Activated CD4-positive, alpha-beta T cell treated with anti-CD3 and anti-CD28 coated beads, Interleukin-10, Interleukin-2, amounts not matched to agents 100 ng/mL and 50 ng/mL, durations not matched to agents 16 hours and 8 hours (primary cell): ENCODE data around the gene ESR1.
A peak's percentile ranks its signal among the peaks of the same experiment; 100 is the strongest.
"Not testable (repeated sequence)": the region's sequence is repeated elsewhere in the genome, so short reads cannot be mapped to it uniquely, and the experiment has no call there.

Experiments
- DNase-seq: peaks from one replicate; pipeline ENCODE4 v3.0.0-alpha.2; 2020

ESR1 gene

DNA sequence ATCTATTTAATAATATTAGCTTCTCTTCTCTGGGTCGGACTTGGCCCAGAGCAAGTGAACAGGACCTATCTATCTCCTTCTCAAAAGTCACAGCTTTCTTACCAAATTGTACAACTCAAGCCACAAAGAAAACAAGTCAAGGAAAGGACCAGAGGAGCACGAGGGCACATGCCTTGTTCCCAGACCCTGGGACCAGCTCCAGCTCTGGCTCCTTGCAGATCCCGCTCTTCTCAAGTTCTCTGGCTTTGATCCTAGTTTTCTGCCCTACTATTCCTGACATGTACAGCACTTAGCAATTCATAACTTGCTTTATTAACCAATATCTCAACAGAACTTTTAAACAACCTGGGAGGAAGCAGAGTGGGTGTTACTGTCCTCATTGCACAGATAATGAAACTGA, 185.9 kb downstream of the ESR1 start:
- no peak for DNase-seq

DNA sequence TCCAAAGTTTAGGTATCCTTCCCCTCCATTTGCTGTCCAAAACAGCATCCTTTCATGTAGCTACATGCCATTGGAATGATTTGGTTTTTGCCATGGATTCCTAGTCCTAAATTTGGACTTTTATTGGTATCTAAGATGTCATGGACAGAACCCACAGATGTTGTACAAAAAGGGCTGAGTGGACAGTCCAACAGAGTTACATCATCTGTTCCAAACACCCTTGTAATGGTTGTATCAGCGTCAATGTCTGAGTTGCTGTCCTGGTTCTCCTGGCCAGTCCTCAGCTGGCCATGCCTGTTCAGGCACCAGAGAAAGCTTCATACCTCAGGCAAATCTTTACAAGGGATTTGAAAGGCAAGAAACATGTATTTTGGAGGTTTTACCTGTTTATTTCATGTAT, 191.3 kb downstream of the ESR1 start:
- DNase-seq, result no peak

DNA sequence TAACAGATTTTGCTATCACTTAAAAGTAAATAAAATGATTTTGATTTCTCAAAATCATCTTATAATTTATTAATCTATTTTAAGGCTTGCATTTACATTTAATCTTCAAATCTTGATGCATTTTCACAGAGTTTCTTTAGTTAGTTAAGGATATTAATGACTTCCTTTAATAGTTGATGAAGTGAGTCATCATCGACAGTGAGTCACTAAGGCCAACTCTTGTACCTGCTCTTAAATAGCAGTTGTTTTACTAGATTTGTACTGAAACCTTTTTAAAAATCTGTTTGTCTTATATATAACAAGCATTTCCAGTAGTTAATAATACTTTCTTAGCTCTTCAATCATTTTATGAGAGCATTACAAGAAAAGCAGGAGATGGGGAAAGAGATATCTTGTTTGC, 191.7 kb downstream of the ESR1 start:
- no peak for DNase-seq

DNA sequence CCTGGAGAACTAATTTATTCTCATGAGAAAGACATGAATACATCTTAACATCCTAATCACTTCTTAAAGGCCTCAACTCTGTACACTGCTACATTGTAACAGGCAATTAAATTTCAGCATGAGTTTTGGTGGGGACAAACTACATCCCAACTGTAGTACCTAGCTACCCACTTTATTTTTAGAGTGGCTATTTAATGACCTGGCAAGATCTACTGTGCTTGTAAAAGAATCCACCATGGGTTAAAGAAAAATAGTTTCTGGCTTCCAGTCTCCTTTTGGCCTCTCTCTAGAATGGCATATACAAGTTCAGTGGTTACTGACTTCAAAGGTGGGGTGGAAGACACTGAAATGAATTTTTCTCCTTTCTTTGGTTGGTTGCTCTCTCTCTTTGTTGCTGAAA, 193.9 kb downstream of the ESR1 start:
- no peak for DNase-seq

DNA sequence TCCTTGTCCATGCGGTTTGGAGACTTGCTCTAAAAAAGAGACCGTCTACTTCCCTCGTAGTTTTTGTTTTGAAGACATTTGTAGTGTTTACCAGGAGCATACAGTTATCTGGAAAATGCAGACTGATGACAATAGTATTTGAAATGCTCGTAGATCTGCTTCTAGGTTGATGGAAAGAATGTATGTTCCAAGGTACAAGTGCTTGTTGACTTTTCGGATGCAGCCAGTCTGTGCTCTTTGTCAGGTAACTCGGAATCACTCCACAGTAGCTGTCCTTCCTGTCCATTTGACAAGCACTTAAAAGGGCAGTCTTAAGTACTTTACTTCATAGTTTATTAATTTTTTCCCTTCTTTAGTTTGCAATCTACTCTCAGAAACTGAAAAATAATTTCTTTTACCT, 194.8 kb downstream of the ESR1 start:
- no peak for DNase-seq

DNA sequence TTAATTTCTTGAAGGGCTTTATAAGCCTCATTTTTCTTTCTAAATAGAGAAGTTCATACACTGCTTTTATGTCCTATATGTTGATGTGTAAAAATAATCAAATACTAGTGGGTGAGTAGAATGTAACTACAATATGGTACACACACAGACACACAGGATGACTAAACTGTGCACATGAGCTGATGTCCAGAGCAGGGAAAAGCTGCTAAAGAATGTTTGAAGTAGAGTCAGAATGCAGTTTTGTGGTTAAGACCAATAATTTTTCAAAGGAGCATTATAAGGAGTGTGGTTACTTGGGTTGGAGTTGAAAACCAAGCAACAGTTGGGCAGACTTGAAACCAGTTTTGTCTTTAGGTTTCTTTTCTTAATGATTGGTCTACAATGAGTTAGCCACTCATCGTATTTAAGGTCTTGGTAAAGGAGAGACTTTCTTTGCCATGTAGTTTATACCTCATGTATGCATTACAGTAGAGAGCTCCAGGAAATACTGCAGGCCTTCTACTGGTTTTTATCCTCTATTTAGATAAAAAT, 196.6 kb downstream of the ESR1 start:
- no peak for DNase-seq

DNA sequence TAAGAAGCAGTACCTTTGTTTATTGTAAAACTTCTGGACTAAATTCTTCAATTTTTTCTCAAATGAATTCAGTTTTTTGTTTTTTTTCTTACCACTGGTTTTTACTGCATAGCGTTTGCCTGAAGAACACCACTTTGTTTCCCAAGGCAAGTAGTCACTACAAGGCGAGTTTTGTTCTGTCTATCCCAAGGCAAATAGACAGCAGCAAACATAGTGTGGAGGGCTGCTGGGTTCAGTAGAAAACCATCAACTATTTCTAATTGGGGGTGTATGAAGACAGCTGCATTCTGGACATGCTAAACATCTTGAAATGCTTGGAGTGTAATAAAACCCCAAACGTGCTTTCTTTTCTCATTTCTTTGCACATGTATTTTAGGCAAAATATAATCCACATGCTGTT, 197.4 kb downstream of the ESR1 start:
- no peak for DNase-seq

DNA sequence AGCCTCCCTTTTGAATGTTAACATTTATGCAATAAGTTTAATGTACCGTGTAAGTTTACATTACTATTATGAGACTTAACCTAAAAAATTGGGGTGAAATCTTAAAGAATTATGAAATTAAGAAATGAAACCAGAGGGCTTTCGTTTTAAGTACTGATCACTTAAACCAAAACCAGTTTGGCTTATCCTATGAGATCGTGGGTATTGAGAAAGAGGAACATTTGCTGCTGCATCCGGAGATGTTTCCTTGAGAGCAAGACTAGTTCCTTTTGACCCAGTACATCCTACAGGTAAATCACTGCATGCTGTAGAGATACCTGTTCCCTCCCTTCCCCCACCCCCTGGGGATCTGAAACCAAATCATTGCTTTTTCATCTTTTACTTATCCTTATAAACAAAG, 201.3 kb downstream of the ESR1 start:
- DNase-seq, result peak; percentile 4

DNA sequence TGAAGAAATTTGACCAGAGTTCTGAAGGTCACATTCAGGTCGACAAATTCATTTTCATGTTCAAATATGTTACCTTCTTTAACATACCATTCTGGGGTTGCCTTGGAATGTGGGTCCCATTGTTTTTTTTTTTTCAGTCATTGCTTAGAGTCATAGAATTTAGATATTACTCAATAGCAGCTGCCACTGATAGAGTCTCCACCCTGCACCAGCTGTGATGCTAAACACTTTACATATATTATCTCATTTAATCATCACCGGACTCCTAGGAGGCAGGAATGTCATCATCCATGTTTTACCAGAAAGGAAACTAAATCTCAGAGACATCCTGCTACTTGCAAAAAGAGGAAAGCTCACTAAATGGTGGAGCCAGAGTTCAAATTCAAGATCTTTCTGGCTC, 204.7 kb downstream of the ESR1 start:
- DNase-seq, result no peak

DNA sequence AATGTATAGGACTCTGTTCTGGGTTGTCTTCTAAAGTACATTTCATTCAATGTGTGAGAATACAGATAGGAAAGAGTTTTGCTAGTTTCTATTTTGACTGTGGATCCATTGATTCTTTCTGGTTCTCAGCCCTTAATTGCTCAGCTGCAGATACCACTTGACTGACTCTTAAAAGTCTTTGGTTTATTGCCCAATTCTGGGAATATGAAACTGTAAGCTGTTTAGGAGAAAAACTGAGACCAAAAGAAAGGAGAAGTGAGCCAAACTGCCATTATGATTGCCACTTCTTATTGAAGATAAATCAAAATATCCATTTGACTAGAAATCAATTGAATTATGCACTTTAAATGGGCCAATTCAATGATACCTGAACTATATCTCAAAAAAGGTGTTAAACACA, 211.4 kb downstream of the ESR1 start:
- DNase-seq, result no peak

DNA sequence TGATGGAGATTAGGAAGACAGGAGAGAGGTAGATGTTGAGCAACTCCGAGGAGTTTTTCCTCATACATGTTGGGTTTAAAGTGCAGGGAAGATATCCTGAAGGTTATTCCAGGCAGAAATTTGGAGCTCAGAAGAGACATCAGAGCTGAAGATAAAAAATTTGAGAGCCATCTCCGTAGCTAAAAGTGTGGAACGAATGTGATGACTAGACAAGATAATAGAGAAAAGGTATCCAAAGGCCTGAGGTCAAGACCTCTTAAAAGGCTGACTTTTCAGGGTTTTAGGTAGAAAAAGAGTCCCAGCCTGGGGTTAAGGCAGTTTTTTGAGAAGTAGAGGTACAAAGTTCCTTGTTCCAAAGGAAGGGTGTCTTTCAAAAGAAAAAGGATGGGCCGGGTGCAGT, 214.8 kb downstream of the ESR1 start:
- no peak for DNase-seq

DNA sequence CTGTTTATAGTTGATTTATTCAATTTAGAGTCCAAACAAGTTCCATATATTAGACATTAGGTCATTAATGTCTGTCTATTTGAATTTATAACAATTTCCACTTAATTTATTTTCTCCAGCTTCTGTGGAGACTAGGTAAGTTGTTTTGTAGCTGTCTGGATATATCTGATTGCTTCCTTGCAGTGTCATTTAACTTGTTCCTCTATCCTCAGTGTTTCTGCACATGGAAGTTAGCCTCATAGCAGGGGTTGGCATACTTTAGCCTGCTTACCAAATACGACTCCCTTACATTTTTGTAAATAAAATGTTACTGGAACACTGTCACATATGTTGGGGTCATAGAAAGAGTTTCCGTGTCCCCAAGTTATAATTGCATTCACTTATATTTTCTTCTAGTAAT, 216.1 kb downstream of the ESR1 start:
- no peak for DNase-seq

DNA sequence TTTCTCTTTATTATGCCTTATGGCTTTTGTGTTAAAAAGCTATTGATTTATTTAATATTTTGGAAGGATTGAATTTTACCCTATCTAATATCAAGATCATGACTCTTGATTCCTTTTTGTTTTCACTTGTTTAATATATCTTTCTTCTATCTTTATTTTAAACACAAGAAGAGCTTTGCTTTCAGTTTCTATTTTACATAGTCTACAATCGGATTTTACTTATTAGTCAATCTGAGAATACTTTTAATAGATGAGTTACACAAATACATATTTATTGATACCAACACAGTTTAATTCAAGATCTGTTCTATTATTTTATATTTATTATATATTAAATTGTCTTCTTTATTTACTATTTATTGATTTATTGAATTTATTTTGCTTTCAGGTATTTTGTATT, 218.8 kb downstream of the ESR1 start:
- DNase-seq, result no peak

DNA sequence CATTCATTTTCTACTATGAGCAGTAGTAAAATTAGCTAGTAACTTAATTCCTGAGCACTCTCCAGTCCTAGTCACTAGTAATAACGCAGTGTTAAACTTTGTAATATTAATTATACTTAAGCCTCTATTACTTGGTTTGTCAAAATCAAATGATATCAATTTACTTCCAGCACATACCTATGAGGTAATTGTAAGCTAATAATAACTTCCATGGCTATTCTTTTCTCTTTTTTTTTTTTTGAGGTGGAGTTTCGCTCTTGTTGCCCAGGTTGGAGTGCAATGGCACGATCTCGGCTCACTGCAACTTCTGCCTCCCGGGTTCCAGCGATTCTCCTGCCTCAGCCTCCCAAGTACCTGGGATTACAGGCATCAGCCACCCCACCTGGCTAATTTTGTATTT, 219.3 kb downstream of the ESR1 start:
- not testable (repeated sequence) for DNase-seq

DNA sequence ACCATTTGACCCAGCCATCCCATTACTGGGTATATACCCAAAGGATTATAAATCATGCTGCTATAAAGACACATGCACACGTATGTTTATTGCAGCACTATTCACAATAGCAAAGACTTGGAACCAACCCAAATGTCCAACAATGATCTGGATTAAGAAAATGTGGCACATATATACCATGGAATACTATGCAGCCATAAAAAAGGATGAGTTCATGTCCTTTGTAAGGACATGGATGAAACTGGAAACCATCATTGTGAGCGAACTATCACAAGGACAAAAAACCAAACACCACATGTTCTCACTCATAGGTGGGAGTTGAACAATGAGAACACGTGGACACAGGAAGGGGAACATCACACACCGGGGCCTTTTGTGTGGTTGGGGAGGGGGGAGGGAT, 226.3 kb downstream of the ESR1 start:
- not testable (repeated sequence) for DNase-seq

DNA sequence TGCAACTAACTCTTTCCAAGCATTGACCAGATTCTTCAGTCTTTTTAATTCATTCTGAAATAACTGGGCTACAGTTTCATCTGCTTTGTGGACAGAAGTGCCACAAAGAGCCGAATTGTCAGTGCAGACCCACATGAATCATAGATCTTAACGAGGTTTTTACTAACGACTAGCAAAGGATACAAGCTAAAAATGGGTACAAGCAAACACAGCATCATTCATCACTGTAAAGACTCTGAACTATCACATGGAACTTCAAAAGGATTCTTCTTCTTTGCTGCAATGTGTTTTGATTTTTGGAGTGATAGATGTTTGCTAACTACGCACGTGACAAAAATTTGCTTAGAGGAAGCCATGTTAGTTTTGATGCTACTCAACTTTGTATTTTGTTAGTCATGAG, 227.1 kb downstream of the ESR1 start:
- DNase-seq, result no peak

DNA sequence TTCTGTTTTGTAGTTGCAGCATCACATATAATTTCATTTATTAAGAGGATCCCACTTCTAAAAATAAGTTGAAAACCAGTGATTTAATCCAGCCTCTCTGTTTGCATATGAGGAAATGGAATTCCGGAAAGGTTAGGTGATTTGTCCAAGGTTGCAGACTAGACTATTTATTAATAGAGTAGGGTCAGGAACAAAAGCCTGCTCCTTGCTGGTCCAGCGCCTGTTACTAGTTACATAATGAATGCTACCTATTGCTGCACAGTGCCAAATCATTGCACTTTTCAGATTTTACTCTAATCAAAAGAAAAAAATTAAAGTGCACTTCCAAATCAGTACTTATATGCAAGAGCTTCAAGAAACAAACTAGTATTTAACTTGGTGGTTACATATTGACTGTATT, 238.6 kb downstream of the ESR1 start:
- no peak for DNase-seq

DNA sequence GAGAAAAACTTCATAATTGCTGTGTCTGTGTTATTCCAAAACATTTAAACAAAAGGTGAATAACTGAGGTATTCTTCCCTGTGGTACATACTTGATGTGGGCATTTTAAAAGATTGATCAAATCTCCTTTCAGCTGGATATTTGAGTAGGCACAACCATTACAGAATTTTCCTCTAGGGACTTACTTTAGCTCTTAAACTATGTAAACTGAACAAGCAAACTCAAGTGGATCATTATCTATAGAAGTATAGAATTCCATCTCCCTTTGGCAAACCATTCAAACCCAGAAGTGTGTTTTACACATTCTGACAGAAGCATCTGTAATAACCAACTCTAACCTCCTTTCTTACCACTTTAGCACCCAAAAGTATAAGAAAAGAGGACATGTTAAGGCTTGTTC, 241.4 kb downstream of the ESR1 start:
- DNase-seq, result no peak

DNA sequence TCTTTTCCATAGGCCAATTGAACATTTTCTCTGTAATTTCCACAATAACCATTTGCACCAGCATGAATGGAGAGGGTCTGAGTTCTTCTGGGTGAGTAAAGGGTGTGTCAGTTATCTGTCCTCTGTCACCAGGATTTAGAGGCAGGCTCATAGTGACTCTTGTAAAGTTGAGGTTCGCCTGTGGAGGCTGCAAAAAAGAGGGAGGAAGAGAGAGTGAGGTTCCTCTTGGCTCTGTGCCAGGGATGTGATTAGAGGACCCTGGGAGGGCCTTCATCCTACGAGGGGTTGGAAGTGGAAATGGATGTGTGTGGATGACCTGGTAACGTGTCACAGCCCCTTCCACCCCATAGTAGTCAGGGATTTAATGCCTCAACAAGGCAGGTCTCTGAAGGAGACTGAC, 242.0 kb downstream of the ESR1 start:
- no peak for DNase-seq

DNA sequence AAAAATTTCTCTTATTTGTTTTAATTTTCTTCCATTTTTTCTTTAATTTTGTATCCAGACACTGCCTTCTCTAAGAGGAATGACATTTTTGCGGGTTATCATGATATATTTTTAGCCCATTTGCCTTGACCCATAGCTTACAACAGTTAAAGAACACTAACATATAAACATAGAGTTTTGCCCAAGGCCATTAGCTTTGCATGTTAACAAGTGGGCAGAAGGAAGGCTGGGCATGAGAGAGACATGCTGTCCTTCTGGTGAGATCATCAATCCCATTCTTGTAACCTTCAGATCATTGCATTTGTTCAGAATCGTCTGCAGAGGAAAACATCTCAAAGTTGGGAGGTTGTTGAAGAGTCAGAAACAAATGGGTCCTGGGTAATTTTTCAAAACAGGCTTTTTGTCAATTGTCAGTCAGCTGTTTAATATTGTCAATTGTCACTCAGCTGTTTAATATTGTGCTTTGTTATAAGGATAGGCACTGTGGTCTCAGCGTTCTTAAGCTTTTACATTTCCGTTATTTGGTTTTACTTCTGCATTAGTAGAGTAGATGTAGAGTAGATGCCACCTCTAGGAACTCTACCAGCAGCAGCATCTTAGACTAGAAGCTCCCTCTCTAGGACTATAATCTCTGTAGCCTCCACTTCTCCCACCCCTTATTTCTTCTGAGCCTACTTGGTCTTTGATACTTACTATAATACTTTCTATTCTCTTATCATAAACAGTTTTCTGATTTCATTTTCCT, 243.1 kb downstream of the ESR1 start:
- DNase-seq, result no peak

DNA sequence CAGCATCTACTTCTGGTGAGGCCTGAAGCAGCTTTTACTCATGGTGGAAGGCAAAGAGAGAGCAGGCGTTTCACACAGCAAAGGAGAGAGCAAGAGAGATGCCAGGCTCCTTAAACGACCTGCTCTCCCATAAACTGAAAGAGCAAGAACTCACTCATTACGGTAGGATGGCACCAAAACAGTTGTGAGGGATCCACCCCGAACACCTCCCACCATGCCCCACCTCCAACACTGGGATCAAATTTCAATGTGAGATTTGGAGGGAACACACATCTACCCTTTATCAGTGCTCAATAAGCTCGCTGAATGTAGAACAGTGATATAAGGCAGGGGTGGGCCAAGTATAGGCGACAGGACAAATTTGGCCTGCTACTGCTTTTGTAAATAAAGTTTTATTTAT, 244.6 kb downstream of the ESR1 start:
- DNase-seq, result no peak

DNA sequence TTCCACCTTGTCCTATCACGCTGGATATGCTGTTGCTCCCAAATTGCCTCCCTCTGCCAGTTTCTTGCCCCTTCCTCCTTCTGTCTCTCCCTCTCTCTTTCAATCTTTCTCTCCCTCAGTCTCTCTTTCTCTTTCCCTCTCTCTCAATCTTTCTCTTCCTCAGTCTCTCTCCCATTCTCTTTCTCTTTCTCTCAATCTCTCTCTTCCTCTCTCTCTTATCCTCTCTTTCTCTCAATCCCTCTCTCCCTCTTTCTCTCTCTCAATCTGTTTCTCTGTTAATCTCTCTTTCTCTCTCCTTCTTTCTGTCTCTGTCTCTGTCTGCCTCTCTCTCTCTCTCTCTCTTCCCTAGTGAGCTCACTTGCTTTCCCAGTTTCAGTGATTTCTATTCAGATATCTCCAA, 245.8 kb downstream of the ESR1 start:
- DNase-seq, result no peak

DNA sequence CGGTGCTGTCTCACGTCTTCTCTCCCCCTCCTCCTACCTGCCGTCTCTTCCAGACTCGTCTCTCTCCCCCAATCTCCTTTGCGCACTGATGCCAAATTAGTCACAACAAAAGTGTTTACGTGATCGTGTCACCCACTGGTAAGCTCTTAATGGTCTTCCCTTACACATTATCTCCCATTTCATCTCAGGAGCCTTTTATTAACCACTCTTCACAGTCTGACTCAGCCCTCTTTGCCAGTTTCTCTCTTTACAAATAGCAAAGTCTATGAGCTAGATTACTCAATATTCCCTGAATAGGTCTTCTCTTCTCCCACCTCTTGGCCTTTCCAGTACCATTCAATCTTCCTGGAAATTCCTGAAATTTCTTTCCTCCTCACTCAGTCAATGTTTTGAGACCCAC, 247.0 kb downstream of the ESR1 start:
- peak; percentile 52 for DNase-seq

DNA sequence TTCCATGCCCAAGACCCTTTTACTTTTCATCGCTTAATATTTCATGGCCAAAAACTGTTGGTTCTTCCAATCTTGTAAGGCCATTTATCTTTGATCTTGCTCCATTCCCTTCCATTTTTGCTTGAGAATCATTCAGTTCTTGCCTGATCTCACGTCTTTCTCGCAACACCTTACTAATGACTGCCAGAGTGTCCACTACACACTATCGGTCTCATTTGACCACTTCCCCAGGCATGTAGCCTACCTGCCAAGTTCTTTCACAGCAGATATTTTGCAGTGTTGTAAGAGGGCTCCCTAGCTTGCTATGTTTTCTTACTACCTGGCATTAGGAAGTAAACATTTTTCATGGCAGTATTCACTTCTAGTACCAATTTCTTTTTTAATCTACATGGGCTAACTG, 248.0 kb downstream of the ESR1 start:
- no peak for DNase-seq

DNA sequence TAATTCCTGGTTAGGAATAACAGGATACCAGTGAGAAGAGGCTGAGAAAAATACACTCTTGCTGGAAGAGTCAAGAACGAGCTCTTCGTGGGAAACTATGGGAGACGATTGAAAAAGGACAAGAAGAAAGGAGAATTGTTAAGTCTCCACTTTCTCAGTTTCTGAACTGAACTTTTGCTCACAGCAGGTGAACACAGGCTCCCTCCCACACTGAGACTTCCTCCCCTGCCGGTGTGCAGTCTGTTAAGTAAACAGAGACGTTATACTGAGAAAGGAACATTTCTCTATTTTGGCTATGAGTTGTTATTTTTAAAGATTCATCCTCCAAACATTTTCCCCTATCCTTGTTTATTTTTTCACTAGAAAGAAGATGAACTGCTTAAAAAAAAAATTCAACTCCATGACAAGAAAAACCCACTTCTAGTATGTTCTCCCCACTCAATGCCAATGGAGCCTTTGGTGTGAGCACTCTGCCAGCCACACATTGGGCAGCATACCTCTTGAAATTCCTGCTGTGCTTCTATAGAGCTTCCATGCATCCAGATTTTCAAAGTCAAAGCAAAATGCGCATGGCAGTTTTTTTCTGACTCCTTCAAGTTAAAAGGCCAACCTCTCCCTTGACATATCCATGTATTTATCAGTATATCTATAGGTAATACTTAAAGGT, 250.5 kb downstream of the ESR1 start:
- no peak for DNase-seq
